Trophoblast cell (in vitro differentiated cells and primary cell): ENCODE data around the gene SPA17.

Experiments
- DNase-seq, 2 donors: peaks; one replicate each; pipeline ENCODE4 v3.0.0-alpha.2; 2016
- H2AFZ ChIP-seq: 2 replicates; pipeline ENCODE4 v1.6.1; 2013; ENCODE audit warnings: low read length, moderate library complexity, mild to moderate bottlenecking; ENCODE audit not compliant: insufficient read depth, poor library complexity
- H2AK5ac ChIP-seq: 2 replicates; pipeline ENCODE4 v1.6.1; 2013; ENCODE audit warnings: mild to moderate bottlenecking, low read length
- H2BK120ac ChIP-seq: 2 replicates; pipeline ENCODE4 v1.6.1; 2013; ENCODE audit warnings: low read length, mild to moderate bottlenecking, moderate library complexity; ENCODE audit not compliant: insufficient read depth, poor library complexity
- H2BK12ac ChIP-seq: 2 replicates; pipeline ENCODE4 v1.6.1; 2013; ENCODE audit warnings: mild to moderate bottlenecking, low read length, moderate library complexity
- H2BK5ac ChIP-seq: 2 replicates; pipeline ENCODE4 v1.6.1; 2013; ENCODE audit warnings: low read length, low read depth, moderate library complexity, mild to moderate bottlenecking; ENCODE audit not compliant: poor library complexity
- H3K14ac ChIP-seq: 2 replicates; pipeline ENCODE4 v1.6.1; 2013; ENCODE audit warnings: mild to moderate bottlenecking, low read length
- H3K18ac ChIP-seq: 2 replicates; pipeline ENCODE4 v1.6.1; 2013; ENCODE audit warnings: mild to moderate bottlenecking, low read length
- H3K23ac ChIP-seq: 2 replicates; pipeline ENCODE4 v1.6.1; 2013; ENCODE audit warnings: low read length
- H3K27ac ChIP-seq: 2 replicates; pipeline ENCODE4 v1.5.1; 2013; ENCODE audit warnings: low read depth, mild to moderate bottlenecking, inconsistent platforms, low read length, moderate library complexity
- H3K27me3 ChIP-seq: 2 replicates; pipeline ENCODE4 v1.6.1; 2013; ENCODE audit warnings: inconsistent platforms, mild to moderate bottlenecking, low read length, moderate library complexity; ENCODE audit not compliant: insufficient read depth
- H3K36me3 ChIP-seq, 2 experiments: 1 replicate in 1 of 2; 2 replicates in 1 of 2; pipeline ENCODE4 v1.6.1; 2013; ENCODE audit warnings: low read length in 2 of 2, mild to moderate bottlenecking in 2 of 2, moderate library complexity in 1 of 2; ENCODE audit not compliant: insufficient read depth in 2 of 2, control insufficient read depth in 1 of 2
- H3K4ac ChIP-seq: 2 replicates; pipeline ENCODE4 v1.6.1; 2013; ENCODE audit warnings: low read depth, mild to moderate bottlenecking, low read length, moderate library complexity
- H3K4me1 ChIP-seq, 2 experiments: 1 replicate in 1 of 2; 2 replicates in 1 of 2; pipeline ENCODE4 v1.6.1; 2013; ENCODE audit warnings: low read length in 2 of 2, mild to moderate bottlenecking in 2 of 2, moderate library complexity in 1 of 2; ENCODE audit not compliant: insufficient read depth in 2 of 2, control insufficient read depth in 1 of 2
- H3K4me2 ChIP-seq: 2 replicates; pipeline ENCODE4 v1.6.1; 2013; ENCODE audit warnings: inconsistent platforms, mild to moderate bottlenecking, low read length, moderate library complexity
- H3K4me3 ChIP-seq: 2 replicates; pipeline ENCODE4 v1.5.1; 2013; ENCODE audit warnings: mild to moderate bottlenecking, low read depth, low read length, inconsistent platforms
- H3K79me1 ChIP-seq: one replicate; pipeline ENCODE4 v1.6.1; 2013; ENCODE audit warnings: low read length
- H3K79me2 ChIP-seq: 2 replicates; pipeline ENCODE4 v1.6.1; 2013; ENCODE audit warnings: low read length, mild to moderate bottlenecking; ENCODE audit not compliant: control insufficient read depth, insufficient read depth, poor library complexity
- H3K9ac ChIP-seq: 2 replicates; pipeline ENCODE4 v1.6.1; 2013; ENCODE audit warnings: mild to moderate bottlenecking, low read length
- H3K9me3 ChIP-seq: 2 replicates; pipeline ENCODE4 v1.6.1; 2013; ENCODE audit warnings: low read depth, mild to moderate bottlenecking, control low read depth, inconsistent platforms, low read length; ENCODE audit not compliant: insufficient read depth
- H4K12ac ChIP-seq: 2 replicates; pipeline ENCODE4 v1.6.1; 2013; ENCODE audit warnings: low read depth, mild to moderate bottlenecking, low read length, moderate library complexity
- H4K8ac ChIP-seq: 2 replicates; pipeline ENCODE4 v1.6.1; 2013; ENCODE audit warnings: low read depth, mild to moderate bottlenecking, low read length, moderate library complexity
- H4K91ac ChIP-seq: one replicate; pipeline ENCODE4 v1.6.1; 2013; ENCODE audit warnings: low read depth, mild to moderate bottlenecking, low read length, moderate library complexity
- WGBS: extraction: QIAGEN DNeasy Blood & Tissue Kit; methylation state at CpG from one replicate; pipeline ENCODE4 v1.1.7; 2013; ENCODE audit warnings: missing lambda C conversion rate; ENCODE audit not compliant: insufficient read length, insufficient coverage; ENCODE audit errors: extremely low coverage; 5-methylcytosine and 5-hydroxymethylcytosine counted together

The SPA17 gene

DNA sequence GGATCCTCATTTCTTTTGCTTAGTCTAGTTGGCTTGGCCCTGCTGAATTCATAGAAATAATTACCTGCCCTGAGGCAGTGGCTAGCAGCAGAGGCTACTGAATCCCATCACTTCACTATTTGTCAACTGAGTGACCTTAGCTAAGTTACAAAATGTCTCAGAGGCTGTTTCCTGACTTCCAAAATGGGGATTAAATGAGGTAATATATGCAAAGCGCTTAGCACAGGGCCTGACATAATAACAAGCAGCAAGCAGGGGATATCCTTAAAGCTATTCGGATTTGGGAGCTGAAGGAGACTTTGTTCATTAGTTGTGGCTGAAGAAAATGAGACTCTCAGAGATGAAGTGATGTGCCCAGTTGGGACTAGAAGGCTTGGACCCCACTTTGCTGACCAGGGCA is 68.9 kb downstream of the SPA17 start:
- H2BK12ac ChIP-seq: no peak overlapping the region
- H3K4me1 ChIP-seq: peaks cover 15 to 20% of the 10 kb centered on the region in 2 experiments
- H3K23ac ChIP-seq: no peak overlapping the region
- no peak overlapping the region for H4K12ac ChIP-seq
- no peak overlapping the region for H4K8ac ChIP-seq
- H3K36me3 ChIP-seq: no peaks in the 10 kb centered on the region
- no peak overlapping the region for H3K14ac ChIP-seq
- H2AK5ac ChIP-seq: no peak overlapping the region
- no peak overlapping the region for H2BK5ac ChIP-seq
- WGBS: no CpG with 5 or more reads among the region's 2 CpGs
- H3K9me3 ChIP-seq: peaks cover 8% of the 10 kb centered on the region
- H3K79me2 ChIP-seq: no peaks in the 10 kb centered on the region
- no peak overlapping the region for H3K4me3 ChIP-seq
- no peak overlapping the region for H3K18ac ChIP-seq
- no peak overlapping the region for H4K91ac ChIP-seq
- no peak overlapping the region for H3K4me2 ChIP-seq
- H2BK120ac ChIP-seq: no peak overlapping the region
- no peak overlapping the region for H3K9ac ChIP-seq
- H3K27ac ChIP-seq: no peak overlapping the region
- H3K79me1 ChIP-seq: no peaks in the 10 kb centered on the region
- H3K27me3 ChIP-seq: peaks cover 82% of the 10 kb centered on the region
- no peak overlapping the region for H2AFZ ChIP-seq
- no peak for DNase-seq
- no peak overlapping the region for H3K4ac ChIP-seq

- DNase-seq: no peak
- H3K4me1 ChIP-seq: peaks cover 15 to 20% of the 10 kb centered on the region in 2 experiments
- peaks cover 5% of the 10 kb centered on the region for H3K9me3 ChIP-seq
- H3K4ac ChIP-seq: no peak overlapping the region
- no peak overlapping the region for H3K27ac ChIP-seq
- no peak overlapping the region for H2AK5ac ChIP-seq
- H3K79me1 ChIP-seq: no peaks in the 10 kb centered on the region
- H4K12ac ChIP-seq: no peak overlapping the region
- no peak overlapping the region for H2BK120ac ChIP-seq
- no peak overlapping the region for H3K18ac ChIP-seq
- H3K36me3 ChIP-seq: no peaks in the 10 kb centered on the region
- no peak overlapping the region for H3K4me2 ChIP-seq
- H2BK5ac ChIP-seq: no peak overlapping the region
- H3K23ac ChIP-seq: no peak overlapping the region
- no peak overlapping the region for H2BK12ac ChIP-seq
- no peak overlapping the region for H3K9ac ChIP-seq
- no peak overlapping the region for H4K8ac ChIP-seq
- no peak overlapping the region for H3K4me3 ChIP-seq
- WGBS: no CpG with 5 or more reads among the region's 6 CpGs
- no peak overlapping the region for H3K14ac ChIP-seq
- no peaks in the 10 kb centered on the region for H3K79me2 ChIP-seq
- no peak overlapping the region for H2AFZ ChIP-seq
- H3K27me3 ChIP-seq: peaks cover 85% of the 10 kb centered on the region
- H4K91ac ChIP-seq: no peak overlapping the region
Measured at GRCh38 chr11:124743050-124743449, 69.3 kb downstream of the SPA17 start.

- no peaks in the 10 kb centered on the region for H3K79me2 ChIP-seq
- no peak overlapping the region for H4K12ac ChIP-seq
- H4K91ac ChIP-seq: no peak overlapping the region
- no peak overlapping the region for H4K8ac ChIP-seq
- no peak overlapping the region for H3K9ac ChIP-seq
- no peak overlapping the region for H3K14ac ChIP-seq
- peaks cover 4% of the 10 kb centered on the region for H3K9me3 ChIP-seq
- no peak overlapping the region for H2BK120ac ChIP-seq
- no peak overlapping the region for H2AFZ ChIP-seq
- H3K4ac ChIP-seq: no peak overlapping the region
- no peaks in the 10 kb centered on the region for H3K36me3 ChIP-seq
- H3K4me1 ChIP-seq: peaks cover 8 to 14% of the 10 kb centered on the region in 2 experiments
- no peak for DNase-seq
- no peak overlapping the region for H3K4me2 ChIP-seq
- WGBS: no CpG with 5 or more reads among the region's 44 CpGs
- peaks cover 81% of the 10 kb centered on the region for H3K27me3 ChIP-seq
- no peak overlapping the region for H3K4me3 ChIP-seq
- H3K79me1 ChIP-seq: no peaks in the 10 kb centered on the region
- H2BK12ac ChIP-seq: no peak overlapping the region
- no peak overlapping the region for H2AK5ac ChIP-seq
- H3K23ac ChIP-seq: no peak overlapping the region
- H2BK5ac ChIP-seq: no peak overlapping the region
- H3K27ac ChIP-seq: no peak overlapping the region
- no peak overlapping the region for H3K18ac ChIP-seq
Measured at GRCh38 chr11:124745270-124745834, 71.6 kb downstream of the SPA17 start.

- Histone ChIP-seq H2BK12ac (no peak overlapping the region), H3K79me1 (no peaks in the 10 kb centered on the region), H3K79me2 (no peaks in the 10 kb centered on the region), H3K36me3 (no peaks in the 10 kb centered on the region), H3K9ac (no peak overlapping the region), H4K12ac (no peak overlapping the region), H3K27me3 (peaks cover 78% of the 10 kb centered on the region), H3K18ac (no peak overlapping the region), H3K4me1 (peaks cover 6 to 12% of the 10 kb centered on the region in 2 experiments), H3K4me3 (peak overlapping the region; percentile 51), H3K9me3 (peaks cover 4% of the 10 kb centered on the region), H2BK5ac (no peak overlapping the region), H3K14ac (no peak overlapping the region), H2AFZ (peak overlapping the region; percentile 2), H4K91ac (no peak overlapping the region), H3K4me2 (peak overlapping the region; percentile 63), H3K27ac (no peak overlapping the region), H2BK120ac (no peak overlapping the region), H3K23ac (no peak overlapping the region), H2AK5ac (no peak overlapping the region), H4K8ac (no peak overlapping the region), H3K4ac (no peak overlapping the region)
- DNase-seq: peak; percentile 52 to 66
- no CpG with 5 or more reads among the region's 41 CpGs for WGBS
Measured at GRCh38 chr11:124745835-124746620, 72.3 kb downstream of the SPA17 start.
